RPMI7951 (cell line): ENCODE data around the gene NIP7. TPM values are rescaled to one million over a fixed set of nuclear protein-coding genes. Genes with fewer than 3 reads are reported as not detected.

Experiments
- total RNA-seq: library from RNA; depleted of rRNA; stranded (reverse); fragments of >200 nt; shearing (Covaris generic); gene quantifications from 2 replicates; pipeline ENCODE4 v1.2.3, GENCODE V29; 2014; rRNA removed

NIP7 gene
- total RNA-seq, 1 experiment from 2014 or later = 39.3 TPM

Other genes with a start within 250 kb of the NIP7 start
- 0.72 TPM in 1 of 2 replicates, not detected in the other for gene HAS3, start 234.1 kb upstream of the NIP7 start, total RNA-seq
- 58.3 and 65.0 TPM in 2 replicates for gene CHTF8, start 207.2 kb upstream of the NIP7 start, total RNA-seq
- gene UTP4, start 207.1 kb upstream of the NIP7 start, total RNA-seq = 13.1 and 22.5 TPM in 2 replicates
- 25.8 and 26.2 TPM in 2 replicates for gene SNTB2, start 152.6 kb upstream of the NIP7 start, total RNA-seq
- gene VPS4A, start 28.4 kb upstream of the NIP7 start, total RNA-seq = 32.4 and 37.2 TPM in 2 replicates
- gene PDF, start 9.2 kb upstream of the NIP7 start, total RNA-seq = 12.7 and 24.3 TPM in 2 replicates
- 29.0 and 30.0 TPM in 2 replicates for gene COG8, start 208 bp upstream of the NIP7 start, total RNA-seq
- not detected in 2 replicates for gene TMED6, start 12.0 kb downstream of the NIP7 start, total RNA-seq
- 8.1 and 8.9 TPM in 2 replicates for gene TERF2, start 46.2 kb downstream of the NIP7 start, total RNA-seq
- gene CYB5B, start 84.8 kb downstream of the NIP7 start, total RNA-seq = 111 and 166 TPM in 2 replicates
- gene NFAT5, start 226.2 kb downstream of the NIP7 start, total RNA-seq = 10.7 and 11.9 TPM in 2 replicates